Gastrocnemius medialis (tissue), 4 donors: ENCODE results near the gene CCDC141. TPM values are rescaled to one million over a fixed set of nuclear protein-coding genes. Genes with fewer than 3 reads are reported as not detected.
"Not testable (repeated sequence)": the region's sequence is repeated elsewhere in the genome, so short reads cannot be mapped to it uniquely, and the experiment has no call there.

Experiments
- ATAC-seq, 2 donors: fragments of 150-250 bp; one replicate each; pipeline ENCODE4 v1.9.1; 2016
- DNase-seq, 2 donors: peaks; one replicate each; pipeline ENCODE4 v3.0.0-alpha.2; 2019
- H3K27ac ChIP-seq, 4 donors: fragments of 200-600 bp; sonication (generic); 1 replicate in 1 of 4; 2 replicates in 3 of 4; pipeline ENCODE4 v1.5.1; 2016 to 2018; ENCODE audit warnings: mild to moderate bottlenecking in 2 of 4, moderate library complexity in 1 of 4
- H3K27me3 ChIP-seq, 3 donors: fragments of 200-600 bp; sonication (generic) in 2 of 3; 1 replicate in 1 of 3; 2 replicates in 2 of 3; pipeline versions ENCODE4 v1.5.1 to v1.6.0; 2016 to 2019; ENCODE audit warnings: mild to moderate bottlenecking in 1 of 3, moderate library complexity in 1 of 3
- H3K36me3 ChIP-seq, 2 donors: fragments of 200-600 bp; sonication (generic) in 1 of 2; one replicate each; pipeline ENCODE4 v1.5.1; 2017 to 2018
- H3K4me1 ChIP-seq, 2 donors: fragments of 200-600 bp; sonication (generic) in 1 of 2; one replicate each; pipeline ENCODE4 v1.5.1; 2016 to 2017; ENCODE audit warnings: mild to moderate bottlenecking in 2 of 2
- H3K4me3 ChIP-seq, 4 donors: fragments of 200-600 bp; sonication (generic) in 3 of 4; 1 replicate in 1 of 4; 2 replicates in 3 of 4; pipeline ENCODE4 v1.5.1; 2016 to 2019; ENCODE audit warnings: mild to moderate bottlenecking in 2 of 4
- H3K9me3 ChIP-seq, 3 donors: fragments of 200-600 bp; sonication (generic) in 2 of 3; 1 replicate in 1 of 3; 2 replicates in 2 of 3; pipeline ENCODE4 v1.5.1; 2016 to 2019
- CTCF ChIP-seq, 5 experiments: fragments of 450-650 bp in 3 of 5; fragments of 200-600 bp in 2 of 5; sonication (generic) in 2 of 5; IDR thresholded peaks in 4 of 5; conservative IDR thresholded peaks in 1 of 5; 1 replicate in 4 of 5; 2 replicates in 1 of 5; pipeline ENCODE4 v1.5.1; 2016 to 2019; ENCODE audit warnings: antibody characterized with exemption in 5 of 5, mild to moderate bottlenecking in 3 of 5, moderate library complexity in 3 of 5
- POLR2A ChIP-seq, 2 donors: fragments of 450-650 bp; IDR thresholded peaks; one replicate each; pipeline ENCODE4 v1.6.1; 2017; ENCODE audit warnings: antibody characterized with exemption in 2 of 2, mild to moderate bottlenecking in 2 of 2, moderate library complexity in 2 of 2
- in situ Hi-C, 4 donors: fragments of 200-750 bp; cut with MboI; loops; one replicate each; pipeline versions ENCODE4 v1.15.0 to v1.8.0; 2017; ENCODE audit warnings: low sequenced_read_pairs in 4 of 4
- intact Hi-C: fragments of 100-400 bp; cut with DNase I; formaldehyde crosslinking; loops from one replicate; pipeline ENCODE4 v1.15.1; 2023; ENCODE audit warnings: low total_unique reads
- total RNA-seq, 4 donors: library from RNA; depleted of rRNA; stranded (reverse); fragments of >200 nt; gene quantifications; one replicate each; pipeline versions ENCODE4 v1.1.0 to v1.2.3, GENCODE V29; 2016

Gene CCDC141
- total RNA-seq, 4 donors from 2014 or later = 0.85 to 4.3 (median 2.2) TPM

- Histone ChIP-seq H3K9me3 (no peaks in the 10 kb centered on the region), H3K36me3 (no peaks in the 10 kb centered on the region), H3K27ac (no peak overlapping the region), H3K4me1 (no peaks in the 10 kb centered on the region), H3K4me3 (no peak overlapping the region), H3K27me3 (no peaks in the 10 kb centered on the region)
- intact Hi-C loops = no loop called here
- in situ Hi-C loops = no loop called here
- DNase-seq (no peak), ATAC-seq (no peak)
- TF ChIP-seq POLR2A (IDR thresholded peaks at IDR 0.05) = no peak
- no peak for TF ChIP-seq CTCF (IDR thresholded peaks at IDR 0.05 in 4 of 5, conservative IDR thresholded peaks at IDR 0.05 in 1 of 5)
Measured at GRCh38 chr2:179096090-179096489, 46.2 kb upstream of the CCDC141 start.

- H3K4me3 ChIP-seq, DNase-seq, intact Hi-C loops, in situ Hi-C loops, ATAC-seq, H3K4me1 ChIP-seq, H3K27me3 ChIP-seq, H3K36me3 ChIP-seq, H3K9me3 ChIP-seq, H3K27ac ChIP-seq: not testable (repeated sequence)
Measured at GRCh38 chr2:179092912-179093311, 43.0 kb upstream of the CCDC141 start.

GRCh38 chr2:179082697-179083096 lies 32.8 kb upstream of the CCDC141 start:
- in situ Hi-C loops (no loop called here), intact Hi-C loops (no loop called here)

GRCh38 chr2:179081954-179082353 lies 32.0 kb upstream of the CCDC141 start:
- H3K27ac ChIP-seq = no peak overlapping the region
- intact Hi-C loops (no loop called here), in situ Hi-C loops (no loop called here)
- no peak for TF ChIP-seq POLR2A (IDR thresholded peaks at IDR 0.05)
- TF ChIP-seq CTCF (IDR thresholded peaks at IDR 0.05 in 4 of 5, conservative IDR thresholded peaks at IDR 0.05 in 1 of 5) = no peak
- H3K4me1 ChIP-seq = no peaks in the 10 kb centered on the region
- no peak for ATAC-seq
- no peak for DNase-seq
- no peaks in the 10 kb centered on the region for H3K27me3 ChIP-seq
- H3K36me3 ChIP-seq = no peaks in the 10 kb centered on the region
- no peaks in the 10 kb centered on the region for H3K9me3 ChIP-seq
- no peak overlapping the region for H3K4me3 ChIP-seq

More at GRCh38 chr2:179082697-179083096, 32.8 kb upstream of the CCDC141 start:
- H3K4me3 ChIP-seq = no peak overlapping the region
- TF ChIP-seq POLR2A (IDR thresholded peaks at IDR 0.05) (no peak), CTCF (IDR thresholded peaks at IDR 0.05 in 4 of 5, conservative IDR thresholded peaks at IDR 0.05 in 1 of 5) (no peak)
- ATAC-seq (no peak), DNase-seq (no peak)
- H3K4me1 ChIP-seq = no peaks in the 10 kb centered on the region
- H3K27me3 ChIP-seq = no peaks in the 10 kb centered on the region
- H3K36me3 ChIP-seq = no peaks in the 10 kb centered on the region
- no peaks in the 10 kb centered on the region for H3K9me3 ChIP-seq
- H3K27ac ChIP-seq = no peak overlapping the region

GRCh38 chr2:179072527-179072926 lies 22.6 kb upstream of the CCDC141 start:
- no peak overlapping the region for H3K4me3 ChIP-seq
- intact Hi-C loops (no loop called here), in situ Hi-C loops (no loop called here)
- no peaks in the 10 kb centered on the region for H3K27me3 ChIP-seq
- ATAC-seq (no peak), DNase-seq (no peak)
- no peak overlapping the region for H3K27ac ChIP-seq
- H3K9me3 ChIP-seq = no peaks in the 10 kb centered on the region
- H3K36me3 ChIP-seq = no peaks in the 10 kb centered on the region
- no peaks in the 10 kb centered on the region for H3K4me1 ChIP-seq
- no peak for TF ChIP-seq POLR2A (IDR thresholded peaks at IDR 0.05)
- no peak for TF ChIP-seq CTCF (IDR thresholded peaks at IDR 0.05 in 4 of 5, conservative IDR thresholded peaks at IDR 0.05 in 1 of 5)
